Left lung (tissue), 10 donors: Measurements from ENCODE around the gene EPHA8. TPM values are rescaled to one million over a fixed set of nuclear protein-coding genes. Genes with fewer than 3 reads are reported as not detected.

Experiments used
- ATAC-seq: fragments of 200-7000 bp; cut with Tn5 transposase; one replicate; pipeline ENCODE4 v1.9.1; 2020; ENCODE audit warnings: moderate library complexity
- DNase-seq, 4 donors: peaks; one replicate each; pipeline ENCODE4 v3.0.0-alpha.2; 2013 to 2020
- H3K27ac ChIP-seq, 2 donors: fragments of 200-600 bp; sonication (generic) in 1 of 2; one replicate each; pipeline versions ENCODE4 v1.5.0 to v1.8.0; 2020 to 2021
- H3K27me3 ChIP-seq, 2 donors: fragments of 200-600 bp; sonication (generic) in 1 of 2; one replicate each; pipeline versions ENCODE4 v1.5.0 to v1.8.0; 2020 to 2021
- H3K36me3 ChIP-seq, 2 donors: fragments of 200-600 bp; sonication (generic) in 1 of 2; one replicate each; pipeline versions ENCODE4 v1.5.0 to v1.8.0; 2020 to 2021
- H3K4me1 ChIP-seq, 2 donors: fragments of 200-600 bp; one replicate each; pipeline ENCODE4 v1.8.0; 2021
- H3K4me3 ChIP-seq, 2 donors: fragments of 200-600 bp; sonication (generic) in 1 of 2; one replicate each; pipeline versions ENCODE4 v1.5.0 to v1.8.0; 2020 to 2021; ENCODE audit warnings: mild to moderate bottlenecking in 1 of 2
- H3K9me3 ChIP-seq, 2 donors: fragments of 200-600 bp; sonication (generic) in 1 of 2; one replicate each; pipeline versions ENCODE4 v1.5.0 to v1.8.0; 2020 to 2021
- intact Hi-C, 2 donors: fragments of 100-400 bp; cut with DNase I; formaldehyde crosslinking; loops; one replicate each; pipeline versions ENCODE4 v1.11.2 to v1.14.2; 2022
- polyA plus RNA-seq, 6 donors: library from polyadenylated mRNA; unstranded; fragments of 120-200 nt; gene quantifications; one replicate each; pipeline ENCODE4 v1.2.1, GENCODE V29; 2013; ENCODE audit not compliant: insufficient read length in 6 of 6
- total RNA-seq, 2 donors: library from RNA; stranded (reverse); fragmentation: NEBNext Ultra II Directional; extraction: Animal tissue kit (Norgen Biotek cat#: 25700); gene quantifications; one replicate each; pipeline ENCODE4 v1.2.1, GENCODE V29; 2021
- TF ChIP-seq, protein P1 (sequence below), 2 donors: fragments of 200-600 bp; sonication (generic) in 1 of 2; IDR thresholded peaks; one replicate each; pipeline versions ENCODE4 v1.5.0 to v1.8.0; 2021; ENCODE audit warnings: antibody characterized with exemption in 2 of 2
- donor health status: DM: no; HTN: yes; CAD: no.
- donor health status: DM: no; HTN: no; CAD: no.

EPHA8 gene
- total and polyA plus RNA-seq, 8 donors = 0.07 to 0.21 (median 0.18) TPM; not detected in 5

DNA sequence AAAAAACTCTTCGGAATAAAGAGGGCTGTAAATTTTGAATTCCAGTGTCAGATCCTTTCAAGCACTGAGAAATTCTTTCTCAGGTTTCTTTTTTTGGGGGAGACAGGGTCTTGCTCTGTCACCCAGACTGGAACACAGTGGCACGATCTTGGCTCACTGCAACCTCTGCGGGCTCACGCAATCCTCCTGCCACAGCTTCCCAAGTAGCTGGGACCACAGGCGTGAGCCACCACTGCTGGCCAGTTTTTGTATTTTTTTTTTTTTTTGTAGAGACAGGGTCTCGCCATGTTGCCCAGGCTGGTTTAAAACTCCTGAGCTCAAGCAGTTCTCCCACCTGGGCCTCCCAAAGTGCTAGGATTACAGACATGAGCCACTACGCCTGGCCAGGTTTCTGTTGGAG lies 34.8 kb upstream of the EPHA8 start:
- Histone ChIP-seq H3K9me3 (no peaks in the 10 kb centered on the region), H3K27me3 (no peaks in the 10 kb centered on the region), H3K4me3 (no peak overlapping the region), H3K4me1 (peaks cover 0 to 6% of the 10 kb centered on the region in 2 donors), H3K27ac (no peak overlapping the region), H3K36me3 (peaks cover 0 to 70% of the 10 kb centered on the region in 2 donors)
- intact Hi-C loops = no loop called here
- no peak for ATAC-seq
- DNase-seq = no peak
- TF ChIP-seq, protein P1, sequence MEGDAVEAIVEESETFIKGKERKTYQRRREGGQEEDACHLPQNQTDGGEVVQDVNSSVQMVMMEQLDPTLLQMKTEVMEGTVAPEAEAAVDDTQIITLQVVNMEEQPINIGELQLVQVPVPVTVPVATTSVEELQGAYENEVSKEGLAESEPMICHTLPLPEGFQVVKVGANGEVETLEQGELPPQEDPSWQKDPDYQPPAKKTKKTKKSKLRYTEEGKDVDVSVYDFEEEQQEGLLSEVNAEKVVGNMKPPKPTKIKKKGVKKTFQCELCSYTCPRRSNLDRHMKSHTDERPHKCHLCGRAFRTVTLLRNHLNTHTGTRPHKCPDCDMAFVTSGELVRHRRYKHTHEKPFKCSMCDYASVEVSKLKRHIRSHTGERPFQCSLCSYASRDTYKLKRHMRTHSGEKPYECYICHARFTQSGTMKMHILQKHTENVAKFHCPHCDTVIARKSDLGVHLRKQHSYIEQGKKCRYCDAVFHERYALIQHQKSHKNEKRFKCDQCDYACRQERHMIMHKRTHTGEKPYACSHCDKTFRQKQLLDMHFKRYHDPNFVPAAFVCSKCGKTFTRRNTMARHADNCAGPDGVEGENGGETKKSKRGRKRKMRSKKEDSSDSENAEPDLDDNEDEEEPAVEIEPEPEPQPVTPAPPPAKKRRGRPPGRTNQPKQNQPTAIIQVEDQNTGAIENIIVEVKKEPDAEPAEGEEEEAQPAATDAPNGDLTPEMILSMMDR (IDR thresholded peaks at IDR 0.05) = no peak

DNA sequence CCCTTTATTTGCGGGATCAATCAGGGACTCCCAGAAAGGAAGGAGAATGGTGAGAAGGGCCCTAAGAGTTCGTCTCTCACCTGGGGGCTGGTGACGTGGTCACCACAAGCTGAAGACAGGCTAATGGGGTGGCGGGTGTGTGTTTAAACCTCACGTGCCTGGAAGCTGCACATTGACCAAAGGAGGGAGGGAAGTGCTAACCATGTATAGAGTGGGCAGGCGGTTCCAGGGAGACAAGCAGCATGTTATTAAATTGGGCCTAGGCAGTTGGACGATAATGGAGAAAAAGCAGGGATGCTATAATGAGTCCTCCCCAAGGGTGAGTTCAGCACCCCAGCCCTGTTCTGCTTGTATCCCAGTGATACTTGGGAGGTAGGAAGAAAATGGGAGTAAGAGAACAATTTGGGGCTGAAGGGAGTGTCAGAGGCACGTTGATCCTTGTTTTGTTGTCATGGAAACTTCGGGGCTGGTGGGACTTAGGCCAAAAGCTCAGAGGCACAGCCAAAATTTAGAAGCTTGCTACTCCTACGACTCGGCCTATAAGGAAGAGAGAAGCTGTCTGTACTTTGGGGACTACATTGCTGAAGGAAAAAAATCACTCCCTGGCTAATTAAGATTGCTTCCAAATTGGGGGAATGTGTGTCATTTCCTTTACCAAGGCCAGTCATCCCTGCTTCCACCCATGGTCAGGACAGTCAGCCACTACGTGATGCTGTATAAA lies 33.2 kb upstream of the EPHA8 start:
- Histone ChIP-seq H3K27me3 (no peaks in the 10 kb centered on the region), H3K9me3 (no peaks in the 10 kb centered on the region), H3K36me3 (peaks cover 0 to 63% of the 10 kb centered on the region in 2 donors), H3K4me1 (peaks cover 0 to 6% of the 10 kb centered on the region in 2 donors), H3K4me3 (no peak overlapping the region), H3K27ac (peak overlapping the region in 1 of 2 donors; percentile 39)
- peak; percentile 38 for ATAC-seq
- TF ChIP-seq, protein P1 (IDR thresholded peaks at IDR 0.05) = no peak
- peak in 2 of 4 donors; percentile 84 to 89 for DNase-seq
- intact Hi-C loops = no loop called here

DNA sequence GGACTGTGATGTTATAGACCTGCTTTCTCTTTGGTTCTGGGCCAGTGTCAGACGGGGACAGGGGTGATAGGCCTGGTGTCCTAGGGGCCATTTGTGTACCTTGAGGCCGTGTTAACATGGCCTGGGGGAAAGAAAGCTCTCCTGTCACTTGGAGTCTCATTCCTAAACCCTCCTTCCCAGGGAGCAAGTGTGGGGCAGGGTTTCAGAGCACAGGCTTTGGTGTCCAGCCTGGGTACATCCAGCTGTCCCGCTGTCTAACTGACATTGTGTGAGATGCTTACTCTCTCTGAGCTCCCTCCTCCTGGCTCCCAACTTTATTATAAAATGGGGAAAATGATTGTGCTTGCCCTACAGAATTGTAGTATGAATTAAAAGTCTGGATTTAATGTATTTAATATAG lies 32.6 kb upstream of the EPHA8 start:
- no peak for ATAC-seq

DNA sequence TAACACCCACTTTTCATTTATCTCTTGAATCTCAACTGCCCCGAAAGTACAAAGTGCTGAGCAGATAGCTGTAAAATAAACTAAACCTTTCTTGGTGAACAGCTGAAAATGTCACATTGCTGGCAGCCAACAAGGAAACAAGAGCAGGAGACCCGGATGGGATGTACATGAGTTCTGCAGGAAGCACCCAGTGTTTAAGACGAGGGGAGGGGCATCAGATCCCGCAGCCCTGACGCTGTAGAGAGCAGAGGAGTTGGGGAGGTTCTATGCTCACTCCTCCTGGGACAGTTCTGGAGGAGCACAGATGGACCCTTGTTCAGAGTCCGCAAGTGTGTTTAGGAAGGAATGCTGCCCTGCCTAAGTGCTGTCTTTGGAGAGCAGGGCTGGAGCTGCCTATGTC lies 32.0 kb upstream of the EPHA8 start:
- no peaks in the 10 kb centered on the region for H3K27me3 ChIP-seq
- intact Hi-C loops = no loop called here
- no peak overlapping the region for H3K4me3 ChIP-seq
- TF ChIP-seq, protein P1 (IDR thresholded peaks at IDR 0.05) = no peak
- H3K27ac ChIP-seq = no peak overlapping the region
- peak in 2 of 4 donors; percentile 24 to 41 for DNase-seq
- H3K36me3 ChIP-seq = peaks cover 0 to 51% of the 10 kb centered on the region in 2 donors
- no peak for ATAC-seq
- H3K9me3 ChIP-seq = no peaks in the 10 kb centered on the region
- peaks cover 0 to 6% of the 10 kb centered on the region in 2 donors for H3K4me1 ChIP-seq

More for the DNA sequence above, 32.6 kb upstream of the EPHA8 start:
- peaks cover 0 to 6% of the 10 kb centered on the region in 2 donors for H3K4me1 ChIP-seq
- TF ChIP-seq, protein P1 (IDR thresholded peaks at IDR 0.05) = no peak
- no peaks in the 10 kb centered on the region for H3K9me3 ChIP-seq
- no peak overlapping the region for H3K4me3 ChIP-seq
- no peaks in the 10 kb centered on the region for H3K27me3 ChIP-seq
- H3K27ac ChIP-seq = peak overlapping the region in 1 of 2 donors; percentile 39
- peaks cover 0 to 56% of the 10 kb centered on the region in 2 donors for H3K36me3 ChIP-seq
- DNase-seq = peak in 1 of 4 donors; percentile 17
- intact Hi-C loops = no loop called here

DNA sequence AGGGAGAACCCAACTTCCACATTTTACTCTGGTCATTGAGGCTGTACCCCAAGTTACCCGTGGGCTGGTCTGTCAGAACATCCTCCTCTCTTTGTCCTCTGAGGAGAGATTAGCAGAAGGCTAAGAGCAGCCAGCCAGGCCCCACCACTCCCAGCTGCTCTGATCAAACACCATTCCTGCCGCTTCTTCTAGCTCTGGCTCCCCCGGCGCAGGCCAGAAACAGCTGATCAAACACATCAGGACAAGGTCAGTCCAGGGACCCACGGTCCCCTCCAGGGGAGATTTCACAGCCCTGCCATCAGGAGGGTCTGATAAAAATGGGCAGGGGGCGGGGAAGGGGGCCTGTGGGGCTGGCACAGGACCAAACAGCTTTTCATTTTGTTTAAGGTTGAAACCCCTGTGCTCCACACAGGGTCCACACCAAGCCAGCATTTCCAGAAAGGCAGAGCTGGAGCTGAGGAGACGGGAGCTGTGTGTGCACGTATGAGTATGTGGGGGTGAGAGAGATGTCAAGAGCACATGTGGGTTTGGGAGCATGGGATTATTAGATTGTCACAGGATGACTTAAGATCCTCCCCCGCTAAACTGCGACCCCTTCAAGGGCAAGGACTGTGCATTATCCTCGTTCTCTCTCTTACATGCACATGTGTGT lies 29.9 kb upstream of the EPHA8 start:
- Histone ChIP-seq H3K27ac (no peak overlapping the region), H3K4me3 (no peak overlapping the region), H3K27me3 (no peaks in the 10 kb centered on the region), H3K9me3 (no peaks in the 10 kb centered on the region), H3K4me1 (peaks cover 0 to 6% of the 10 kb centered on the region in 2 donors), H3K36me3 (peaks cover 0 to 31% of the 10 kb centered on the region in 2 donors)
- DNase-seq (no peak), ATAC-seq (no peak)
- TF ChIP-seq, protein P1 (IDR thresholded peaks at IDR 0.05) = no peak
- intact Hi-C loops = no loop called here
